GM13977 (cell line): ENCODE results near the gene SMCO2.
A peak's percentile ranks its signal among the peaks of the same experiment; 100 is the strongest.

Experiments used
- DNase-seq: peaks from one replicate; pipeline ENCODE4 v3.0.0; 2012; ENCODE audit warnings: low spot score
- in situ Hi-C: fragments of 300-500 bp; cut with MboI; formaldehyde crosslinking; loops from one replicate; pipeline ENCODE4 v1.12.0; 2022; ENCODE audit warnings: low sequenced_read_pairs, low pct_unique_long_range_greater_than_20kb, mixed read lengths, inconsistent platforms; ENCODE audit not compliant: unreplicated experiment
- TF ChIP-seq, protein P1 (sequence below): IDR thresholded peaks from 2 replicates; pipeline ENCODE4 v1.5.1; 2012; ENCODE audit warnings: mild to moderate bottlenecking, control low read depth; ENCODE audit not compliant: insufficient read depth; ENCODE audit errors: extremely low read depth, missing control alignments

SMCO2 gene

GRCh38 chr12:27486961-27487360 is 40.4 kb downstream of the SMCO2 start:
- no peak for DNase-seq
- in situ Hi-C loops: no loop called here
- TF ChIP-seq, protein P1, sequence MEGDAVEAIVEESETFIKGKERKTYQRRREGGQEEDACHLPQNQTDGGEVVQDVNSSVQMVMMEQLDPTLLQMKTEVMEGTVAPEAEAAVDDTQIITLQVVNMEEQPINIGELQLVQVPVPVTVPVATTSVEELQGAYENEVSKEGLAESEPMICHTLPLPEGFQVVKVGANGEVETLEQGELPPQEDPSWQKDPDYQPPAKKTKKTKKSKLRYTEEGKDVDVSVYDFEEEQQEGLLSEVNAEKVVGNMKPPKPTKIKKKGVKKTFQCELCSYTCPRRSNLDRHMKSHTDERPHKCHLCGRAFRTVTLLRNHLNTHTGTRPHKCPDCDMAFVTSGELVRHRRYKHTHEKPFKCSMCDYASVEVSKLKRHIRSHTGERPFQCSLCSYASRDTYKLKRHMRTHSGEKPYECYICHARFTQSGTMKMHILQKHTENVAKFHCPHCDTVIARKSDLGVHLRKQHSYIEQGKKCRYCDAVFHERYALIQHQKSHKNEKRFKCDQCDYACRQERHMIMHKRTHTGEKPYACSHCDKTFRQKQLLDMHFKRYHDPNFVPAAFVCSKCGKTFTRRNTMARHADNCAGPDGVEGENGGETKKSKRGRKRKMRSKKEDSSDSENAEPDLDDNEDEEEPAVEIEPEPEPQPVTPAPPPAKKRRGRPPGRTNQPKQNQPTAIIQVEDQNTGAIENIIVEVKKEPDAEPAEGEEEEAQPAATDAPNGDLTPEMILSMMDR: no peak

GRCh38 chr12:27488479-27488878 is 41.9 kb downstream of the SMCO2 start:
- no peak for DNase-seq
- TF ChIP-seq, protein P1: no peak
- in situ Hi-C loops: no loop called here

DNA sequence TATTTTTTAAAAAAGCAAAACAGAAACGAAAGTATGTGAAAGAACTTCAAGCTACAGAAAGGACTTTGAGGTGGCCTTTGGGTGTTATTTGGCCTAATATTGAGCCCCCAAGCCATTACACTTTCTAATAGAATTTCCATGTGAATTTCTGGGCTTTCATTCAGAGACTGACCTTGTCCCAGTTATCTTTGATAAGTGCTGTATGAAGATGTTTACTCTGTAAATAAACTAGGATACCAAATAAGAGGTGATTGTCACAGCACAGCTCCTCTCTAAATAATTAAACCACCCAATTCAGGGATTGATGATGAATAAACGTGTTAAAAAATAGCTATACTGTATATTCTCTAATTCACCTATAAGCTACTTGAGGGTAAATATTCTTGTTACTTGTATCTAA is 44.7 kb downstream of the SMCO2 start:
- DNase-seq: no peak
- TF ChIP-seq, protein P1: no peak
- in situ Hi-C loops: no loop called here

- no peak for DNase-seq
- in situ Hi-C loops: no loop called here
- TF ChIP-seq, protein P1: no peak
These were observed 46.9 kb downstream of the SMCO2 start for GRCh38 chr12:27493260-27493940.

DNA sequence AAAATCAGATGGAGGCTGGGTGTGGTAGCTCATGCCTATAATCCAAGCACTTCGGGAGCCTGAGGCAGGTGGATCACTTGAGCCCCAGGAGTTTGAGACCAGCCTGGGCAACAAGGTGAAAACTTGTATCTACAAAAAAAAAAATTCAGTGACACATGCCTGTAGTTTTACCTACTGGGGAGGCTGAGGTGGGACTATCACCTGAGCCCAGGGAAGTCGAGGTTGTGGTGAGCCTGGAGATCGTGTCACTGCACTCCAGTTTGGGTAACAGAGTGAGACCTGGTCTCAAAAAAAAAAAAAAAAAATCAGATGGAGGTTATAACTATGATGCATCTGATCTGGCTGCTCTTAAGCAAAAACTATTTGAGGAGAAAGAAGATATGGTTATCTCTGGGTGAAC is 50.9 kb downstream of the SMCO2 start:
- no peak for DNase-seq
- in situ Hi-C loops: no loop called here
- TF ChIP-seq, protein P1: no peak

DNA sequence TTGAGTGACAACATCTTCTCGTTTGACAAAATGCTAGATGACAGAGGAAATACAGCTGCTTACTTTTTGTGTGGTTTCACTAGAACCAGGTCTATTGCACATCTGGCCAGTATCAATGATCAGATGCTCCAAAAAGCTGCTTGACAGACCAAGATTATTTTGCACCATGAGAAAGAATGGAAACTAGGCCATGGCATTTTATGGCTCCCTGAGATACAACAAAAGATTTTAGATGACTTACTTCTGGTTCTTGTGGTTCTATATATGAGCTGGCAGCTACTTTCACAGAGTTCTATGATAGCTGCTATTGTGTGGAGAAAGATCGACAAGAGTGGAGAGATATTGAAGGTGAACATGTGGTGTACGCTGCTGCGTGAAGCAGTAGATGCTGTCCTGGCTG is 51.6 kb downstream of the SMCO2 start:
- TF ChIP-seq, protein P1: no peak
- in situ Hi-C loops: no loop called here
- peak; percentile 22 for DNase-seq
